Ascending aorta (tissue), 2 donors: Measurements from ENCODE around the gene LCN6. TPM values are rescaled to one million over a fixed set of nuclear protein-coding genes. Genes with fewer than 3 reads are reported as not detected.

Experiments
- DNase-seq, 2 donors: peaks; one replicate each; pipeline ENCODE4 v3.0.0-alpha.2; 2019; ENCODE audit warnings: low spot score in 2 of 2
- H3K27ac ChIP-seq, 2 donors: fragments of 200-600 bp; sonication (generic); one replicate each; pipeline ENCODE4 v1.5.1; 2016 to 2017; ENCODE audit warnings: mild to moderate bottlenecking in 1 of 2
- H3K27me3 ChIP-seq: fragments of 200-600 bp; sonication (generic); one replicate; pipeline ENCODE4 v1.5.1; 2017
- H3K36me3 ChIP-seq, 2 donors: fragments of 200-600 bp; sonication (generic); one replicate each; pipeline ENCODE4 v1.5.1; 2016
- H3K4me1 ChIP-seq, 2 donors: fragments of 200-600 bp; sonication (generic); one replicate each; pipeline ENCODE4 v1.5.1; 2016 to 2017; ENCODE audit warnings: mild to moderate bottlenecking in 1 of 2
- H3K4me3 ChIP-seq, 2 donors: fragments of 200-600 bp; sonication (generic); one replicate each; pipeline ENCODE4 v1.5.1; 2016 to 2017; ENCODE audit warnings: mild to moderate bottlenecking in 1 of 2
- H3K9me3 ChIP-seq, 2 donors: fragments of 200-600 bp; sonication (generic); one replicate each; pipeline ENCODE4 v1.5.1; 2016
- intact Hi-C: fragments of 100-400 bp; cut with DNase I; formaldehyde crosslinking; loops from one replicate; pipeline ENCODE4 v1.15.1; 2023
- total RNA-seq: library from RNA; depleted of rRNA; stranded (reverse); fragments of >200 nt; gene quantifications from one replicate; pipeline ENCODE4 v1.1.0, GENCODE V29; 2016
- TF ChIP-seq, protein P1 (sequence below), 3 experiments: fragments of 200-600 bp in 2 of 3; fragments of 450-650 bp in 1 of 3; sonication (generic) in 2 of 3; IDR thresholded peaks; one replicate each; pipeline ENCODE4 v1.5.1; 2016 to 2019; ENCODE audit warnings: antibody characterized with exemption in 3 of 3, mild to moderate bottlenecking in 1 of 3, moderate library complexity in 1 of 3

Gene LCN6
- total RNA-seq, 1 donor from 2014 or later, result 130 TPM

- no peak for DNase-seq
- intact Hi-C loops, result loop anchor here (10.0 kb wide), 1 partner anchor 431 kb away; the partner anchor contains the start of genes CYSRT1, RNF208 and RNF224
- Histone ChIP-seq H3K4me1 (peaks cover 0 to 14% of the 10 kb centered on the region in 2 donors), H3K4me3 (no peak overlapping the region), H3K36me3 (no peaks in the 10 kb centered on the region), H3K27me3 (no peaks in the 10 kb centered on the region), H3K27ac (no peak overlapping the region), H3K9me3 (no peaks in the 10 kb centered on the region)
- TF ChIP-seq, protein P1, sequence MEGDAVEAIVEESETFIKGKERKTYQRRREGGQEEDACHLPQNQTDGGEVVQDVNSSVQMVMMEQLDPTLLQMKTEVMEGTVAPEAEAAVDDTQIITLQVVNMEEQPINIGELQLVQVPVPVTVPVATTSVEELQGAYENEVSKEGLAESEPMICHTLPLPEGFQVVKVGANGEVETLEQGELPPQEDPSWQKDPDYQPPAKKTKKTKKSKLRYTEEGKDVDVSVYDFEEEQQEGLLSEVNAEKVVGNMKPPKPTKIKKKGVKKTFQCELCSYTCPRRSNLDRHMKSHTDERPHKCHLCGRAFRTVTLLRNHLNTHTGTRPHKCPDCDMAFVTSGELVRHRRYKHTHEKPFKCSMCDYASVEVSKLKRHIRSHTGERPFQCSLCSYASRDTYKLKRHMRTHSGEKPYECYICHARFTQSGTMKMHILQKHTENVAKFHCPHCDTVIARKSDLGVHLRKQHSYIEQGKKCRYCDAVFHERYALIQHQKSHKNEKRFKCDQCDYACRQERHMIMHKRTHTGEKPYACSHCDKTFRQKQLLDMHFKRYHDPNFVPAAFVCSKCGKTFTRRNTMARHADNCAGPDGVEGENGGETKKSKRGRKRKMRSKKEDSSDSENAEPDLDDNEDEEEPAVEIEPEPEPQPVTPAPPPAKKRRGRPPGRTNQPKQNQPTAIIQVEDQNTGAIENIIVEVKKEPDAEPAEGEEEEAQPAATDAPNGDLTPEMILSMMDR (IDR thresholded peaks at IDR 0.05), result no peak
Measured at GRCh38 chr9:136793086-136793946, 45.0 kb upstream of the LCN6 start.

GRCh38 chr9:136792321-136793085 is 44.2 kb upstream of the LCN6 start:
- H3K4me3 ChIP-seq, result peak overlapping the region in 1 of 2 donors; percentile 73
- no peak for DNase-seq
- no peak overlapping the region for H3K27ac ChIP-seq
- TF ChIP-seq, protein P1 (IDR thresholded peaks at IDR 0.05), result no peak
- H3K4me1 ChIP-seq, result peaks cover 0 to 14% of the 10 kb centered on the region in 2 donors
- H3K36me3 ChIP-seq, result no peaks in the 10 kb centered on the region
- no peaks in the 10 kb centered on the region for H3K9me3 ChIP-seq
- intact Hi-C loops, result loop anchor here (10.0 kb wide), 1 partner anchor 432 kb away; the partner anchor contains the start of genes CYSRT1, RNF208 and RNF224
- no peaks in the 10 kb centered on the region for H3K27me3 ChIP-seq

DNA sequence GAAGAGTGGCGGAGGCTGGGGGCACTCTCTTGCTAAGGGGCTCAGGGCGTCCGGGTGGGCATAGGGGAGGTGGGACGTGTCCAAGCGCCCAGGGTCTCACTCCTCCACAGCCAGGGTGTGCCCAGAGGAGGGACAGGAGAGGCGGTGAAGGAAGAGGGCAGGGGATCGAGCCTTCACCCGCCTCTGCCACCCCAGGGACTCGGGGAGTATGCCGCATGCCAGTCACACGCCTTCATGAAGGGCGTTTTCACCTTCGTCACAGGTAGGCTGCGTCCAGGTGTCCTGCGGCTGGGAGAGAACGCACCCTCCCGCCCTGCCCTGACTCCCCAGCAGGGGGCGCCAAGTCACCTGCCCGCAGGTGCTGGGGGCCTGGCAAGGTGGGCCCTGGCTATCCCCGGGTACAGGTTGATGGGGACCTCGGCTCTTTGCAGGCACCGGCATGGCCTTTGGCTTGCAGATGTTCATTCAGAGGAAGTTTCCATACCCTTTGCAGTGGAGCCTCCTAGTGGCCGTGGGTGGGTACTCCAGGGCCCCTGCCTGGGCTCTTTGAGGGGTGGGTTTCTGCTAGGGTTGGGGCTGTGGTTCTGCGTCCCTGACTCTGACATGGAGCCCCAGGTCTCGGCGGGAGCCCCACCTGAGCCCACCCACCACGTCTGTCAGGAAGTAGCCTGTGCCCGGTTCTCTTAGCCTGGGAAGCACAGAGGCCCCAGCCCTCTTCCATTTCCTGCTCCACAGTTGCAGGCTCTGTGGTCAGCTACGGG is 43.4 kb upstream of the LCN6 start:
- Histone ChIP-seq H3K36me3 (no peaks in the 10 kb centered on the region), H3K4me3 (peak overlapping the region; percentile 73), H3K9me3 (no peaks in the 10 kb centered on the region), H3K27me3 (no peaks in the 10 kb centered on the region), H3K27ac (peak overlapping the region; percentile 86 to 88), H3K4me1 (peaks cover 0 to 14% of the 10 kb centered on the region in 2 donors)
- intact Hi-C loops, result loop anchor here (1.0 to 10.0 kb wide), 10 partner anchors 16 to 433 kb away; partner anchors contain the start of genes ABCA2, CYSRT1, MAN1B1 and PAXX
- TF ChIP-seq, protein P1 (IDR thresholded peaks at IDR 0.05), result peak; percentile 61 to 87 (median 84)
- DNase-seq, result peak; percentile 18 to 75

DNA sequence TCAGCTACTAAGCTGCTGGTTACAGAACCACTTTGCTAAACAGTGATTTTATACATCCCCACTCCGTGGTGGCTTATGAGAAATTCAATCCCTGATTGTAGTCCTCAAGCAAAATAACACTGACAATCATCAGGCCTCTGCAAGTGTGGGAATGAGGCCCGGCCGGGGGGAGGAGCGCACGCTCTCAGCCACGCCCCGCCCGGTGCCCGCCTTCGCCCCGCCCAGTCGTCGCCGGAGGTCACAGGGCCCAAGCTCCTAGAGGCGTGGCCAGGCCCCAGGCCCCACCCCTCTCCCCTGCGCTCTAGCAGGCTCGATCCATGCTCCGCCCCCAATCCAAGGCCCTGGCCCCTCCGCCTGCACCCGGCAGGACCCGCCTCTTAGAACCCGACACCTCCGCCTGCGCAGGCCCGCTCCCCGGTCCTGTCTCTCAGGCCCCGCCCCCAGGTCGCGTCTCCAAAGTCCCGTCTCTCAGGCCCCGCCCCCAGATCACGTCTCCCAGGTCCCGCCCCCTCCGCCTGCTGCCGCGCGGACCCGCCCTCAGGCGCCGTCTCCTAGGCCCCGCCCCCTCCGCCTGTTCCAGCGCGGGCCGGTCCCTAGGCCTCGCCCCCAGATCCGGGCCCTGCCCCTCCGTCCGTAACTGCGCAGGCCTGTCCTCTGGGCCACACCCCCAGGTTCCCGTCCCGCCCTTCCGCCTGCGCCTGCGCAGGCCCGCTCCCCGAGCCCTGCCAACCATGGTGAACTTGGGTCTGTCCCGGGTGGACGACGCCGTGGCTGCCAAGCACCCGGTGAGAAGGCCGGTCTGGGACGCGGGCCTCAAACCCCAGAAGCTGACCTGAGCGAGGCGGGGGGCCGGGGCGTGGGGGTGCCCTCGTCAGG is 42.6 kb upstream of the LCN6 start, which contains the start of gene TMEM141:
Gene TMEM141, plus strand, starts transcription at position 705 of the 876 bp plus-strand sequence. Its CDS starts 27 bp downstream, at position 732.
- peak; percentile 99 to 100 for DNase-seq
- Histone ChIP-seq H3K4me3 (peak within 1 kb of the TSS; percentile 73), H3K36me3 (no peaks in the 10 kb centered on the region), H3K4me1 (peaks cover 0 to 14% of the 10 kb centered on the region in 2 donors), H3K27me3 (no peaks in the 10 kb centered on the region), H3K9me3 (no peaks in the 10 kb centered on the region), H3K27ac (peak within 1 kb of the TSS; percentile 86 to 88)
- intact Hi-C loops, result loop anchor here (1.0 to 10.0 kb wide), 10 partner anchors 16 to 434 kb away; partner anchors contain the start of genes ABCA2, CYSRT1, MAN1B1 and PAXX
- TF ChIP-seq, protein P1 (IDR thresholded peaks at IDR 0.05), result no peak
